T-helper 2 cell (primary cell): ENCODE data around the gene PRAMEF20.
A peak's percentile ranks its signal among the peaks of the same experiment; 100 is the strongest.
"Not testable (repeated sequence)": the region's sequence is repeated elsewhere in the genome, so short reads cannot be mapped to it uniquely, and the experiment has no call there.

Experiments
- DNase-seq, 5 experiments: peaks; one replicate each; pipeline versions ENCODE4 v3.0.0 to v3.0.0-alpha.2; 2012 to 2022
- total RNA-seq, 2 donors: gene quantifications; one replicate each; lab custom pipeline; 2026; lab: John Stamatoyannopoulos, UW

Gene PRAMEF20
- 0 reads per million in 2 donors for total RNA-seq

DNA sequence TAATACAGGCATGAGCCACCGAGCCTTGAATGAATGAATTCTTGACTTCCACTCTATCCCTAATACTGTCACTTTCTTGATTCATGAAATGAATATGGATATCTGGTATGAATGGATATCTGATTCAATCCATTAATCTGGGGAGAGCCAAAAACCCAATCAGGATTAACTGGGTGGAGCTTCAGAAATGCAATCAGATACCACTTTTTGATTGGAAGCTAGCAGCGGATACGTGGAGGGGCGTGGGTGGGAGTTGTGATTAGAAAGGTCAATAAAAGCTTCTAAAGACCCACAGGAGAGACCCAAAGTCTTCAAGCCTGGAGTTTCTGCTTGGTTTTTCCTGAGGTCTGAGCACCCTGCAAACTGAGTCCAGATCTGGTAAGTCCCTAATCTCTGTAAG lies at the start of gene PRAMEF20:
TSS of gene PRAMEF20 (plus strand) at position 301 of the 400 bp plus-strand sequence. CDS start 5,905 bp downstream, outside the sequence.
- not testable (repeated sequence) for DNase-seq

DNA sequence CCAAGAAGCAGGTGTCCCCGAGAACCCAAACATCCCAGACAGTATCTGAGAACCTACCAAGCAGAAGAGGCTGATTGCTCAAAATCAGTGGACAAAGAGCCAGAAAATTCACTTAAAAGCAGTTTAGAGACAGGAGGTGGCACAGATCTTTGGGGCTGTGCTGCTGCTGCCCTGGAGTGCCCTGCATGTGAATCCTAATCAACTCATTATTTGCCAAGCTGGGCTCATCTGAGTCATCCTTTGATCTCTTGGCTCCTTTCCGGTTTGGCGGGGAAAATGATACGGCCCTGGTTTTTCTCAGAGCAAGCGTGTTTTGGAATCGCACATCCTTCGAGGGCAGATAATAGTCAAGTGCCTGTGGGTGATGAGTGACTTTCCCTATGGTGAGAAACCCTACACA lies 47.9 kb upstream of the PRAMEF20 start:
- not testable (repeated sequence) for DNase-seq

DNA sequence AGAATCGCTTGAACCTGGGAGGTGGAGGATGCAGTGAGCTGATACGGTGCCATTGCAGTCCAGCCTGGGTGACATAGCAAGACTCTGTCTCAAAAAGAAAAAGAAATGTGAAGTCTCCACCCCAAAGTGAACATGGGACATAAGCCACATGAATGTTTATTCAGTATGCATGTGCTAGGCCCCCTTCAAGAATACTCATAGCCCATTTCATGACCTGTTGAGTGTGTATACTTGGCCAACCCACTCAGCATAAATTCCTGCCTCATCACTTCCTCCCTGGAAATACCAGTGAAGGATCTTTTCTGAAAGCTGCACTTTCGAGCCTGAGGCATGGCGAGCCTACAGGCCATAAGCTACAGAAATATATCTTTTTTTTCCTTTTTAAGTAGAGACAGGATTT lies 45.3 kb upstream of the PRAMEF20 start:
- not testable (repeated sequence) for DNase-seq

DNA sequence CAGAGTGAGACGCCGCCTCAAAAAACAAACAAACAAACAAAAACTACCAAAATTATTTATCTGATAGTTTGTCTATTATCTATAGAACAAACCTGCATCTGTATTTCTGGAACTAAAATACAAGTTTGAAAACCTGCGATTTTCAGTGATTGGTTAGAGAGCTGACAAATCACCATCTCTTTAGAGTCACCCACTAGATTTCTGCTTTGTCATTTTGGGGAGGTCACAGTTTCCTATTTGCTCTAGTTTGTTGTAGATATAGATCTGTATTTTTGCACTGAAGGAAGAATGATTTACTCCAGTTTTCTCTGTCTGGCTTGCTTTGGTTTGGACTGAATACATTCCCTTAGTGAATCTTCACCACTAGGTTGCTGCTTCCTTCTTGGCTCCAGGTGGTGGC lies 43.7 kb upstream of the PRAMEF20 start:
- not testable (repeated sequence) for DNase-seq

DNA sequence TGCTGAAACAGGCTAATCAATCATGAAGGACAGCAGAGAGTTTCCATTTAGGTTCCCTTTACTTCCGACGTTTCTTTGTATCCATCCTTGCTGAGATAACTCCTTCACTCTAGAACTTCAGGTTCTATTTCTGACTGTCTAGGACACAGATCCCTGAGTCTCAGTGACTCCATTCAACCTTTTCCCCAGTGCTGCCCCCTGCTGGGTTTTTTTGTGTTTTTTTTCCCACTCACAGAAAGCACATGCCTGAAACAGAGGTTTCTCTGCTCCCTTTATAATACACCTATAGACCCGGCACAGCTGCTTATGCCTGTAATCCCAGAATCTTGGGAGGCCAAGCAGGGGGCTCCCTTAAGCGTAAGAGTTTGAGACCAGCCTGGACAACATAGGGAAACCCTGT lies 41.7 kb upstream of the PRAMEF20 start:
- DNase-seq, result peak in 1 of 5 experiments; percentile 5

DNA sequence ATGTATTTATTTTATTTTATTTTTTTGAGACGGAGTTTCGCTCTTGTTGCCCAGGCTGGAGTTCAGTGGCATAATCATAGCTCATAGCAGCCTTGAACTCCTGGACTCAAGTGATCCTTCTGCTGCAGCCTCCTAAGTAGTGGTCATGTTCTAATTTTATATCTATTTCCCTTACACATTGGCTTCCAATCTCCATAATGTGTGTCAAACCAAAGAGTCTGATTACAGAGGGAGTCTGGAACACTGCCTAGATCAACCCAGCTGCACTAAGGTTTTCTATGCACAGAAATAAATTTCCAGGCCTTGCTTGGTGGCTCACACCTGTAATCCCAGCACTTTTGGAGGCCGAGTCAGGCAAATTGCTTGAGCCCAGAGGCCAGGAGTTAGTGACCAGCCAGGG lies 31.3 kb upstream of the PRAMEF20 start:
- not testable (repeated sequence) for DNase-seq

DNA sequence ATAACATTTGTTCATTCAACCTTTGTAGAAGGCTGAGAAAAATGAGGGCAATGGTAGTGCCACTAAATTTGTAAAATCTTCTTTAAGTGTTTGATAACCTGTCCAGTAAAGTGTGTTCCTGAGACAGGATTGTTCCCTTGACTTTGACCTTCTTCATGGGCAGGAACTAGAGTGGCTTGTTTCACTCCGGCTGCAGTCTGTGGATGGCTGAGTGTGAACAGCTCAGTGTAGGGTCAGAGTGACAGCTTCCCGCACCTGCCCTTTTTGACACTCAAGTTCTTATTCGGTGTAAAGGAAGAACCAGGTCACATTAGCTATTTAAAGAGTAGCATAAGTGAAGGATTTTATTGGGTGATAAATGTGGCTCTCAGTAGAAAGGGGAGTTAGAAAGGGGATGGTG lies 29.9 kb upstream of the PRAMEF20 start:
- DNase-seq, result not testable (repeated sequence)

DNA sequence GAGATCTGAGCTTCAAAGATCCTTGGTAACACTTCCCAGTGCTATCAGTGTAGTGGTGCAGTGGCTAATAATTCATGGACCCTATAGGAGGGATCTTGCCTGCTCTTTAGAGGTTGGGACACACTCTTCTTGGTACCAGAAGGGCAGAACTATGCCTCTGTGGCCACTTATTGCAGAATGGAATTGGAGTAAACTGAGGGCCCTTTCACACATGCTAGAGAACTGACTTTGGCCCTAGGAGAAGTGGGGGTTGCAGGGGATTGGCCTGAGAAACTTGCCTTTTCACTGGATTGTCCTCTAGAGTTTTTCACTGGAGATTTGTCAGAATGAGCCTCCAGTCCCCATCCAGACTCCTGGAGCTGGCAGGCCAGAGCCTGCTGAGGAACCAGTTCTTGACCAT lies 20.9 kb upstream of the PRAMEF20 start, which contains the start of gene PRAMEF17:
TSS of gene PRAMEF17 (plus strand) at position 301 of the 400 bp plus-strand sequence. CDS start at position 327, 26 bp downstream.
- not testable (repeated sequence) for DNase-seq

DNA sequence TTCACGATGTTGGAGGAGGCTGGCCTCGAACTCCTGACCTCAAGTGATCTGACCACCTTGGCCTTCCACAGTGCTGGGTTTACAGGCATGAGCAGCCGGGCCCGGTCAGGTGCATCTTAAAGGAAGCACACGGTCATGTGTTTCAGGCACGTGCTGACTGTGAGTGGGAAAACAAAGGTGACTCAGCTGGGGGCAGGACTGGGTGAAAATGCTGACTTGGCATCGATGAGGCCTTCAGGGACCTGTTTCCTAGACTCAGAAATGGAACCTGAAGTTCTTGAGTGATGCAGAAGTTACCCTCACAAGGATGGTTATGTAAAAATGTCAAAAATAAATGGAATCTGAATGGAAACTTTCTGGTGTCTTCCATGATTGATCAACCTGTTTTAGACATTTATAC lies 17.2 kb upstream of the PRAMEF20 start:
- DNase-seq, result not testable (repeated sequence)

DNA sequence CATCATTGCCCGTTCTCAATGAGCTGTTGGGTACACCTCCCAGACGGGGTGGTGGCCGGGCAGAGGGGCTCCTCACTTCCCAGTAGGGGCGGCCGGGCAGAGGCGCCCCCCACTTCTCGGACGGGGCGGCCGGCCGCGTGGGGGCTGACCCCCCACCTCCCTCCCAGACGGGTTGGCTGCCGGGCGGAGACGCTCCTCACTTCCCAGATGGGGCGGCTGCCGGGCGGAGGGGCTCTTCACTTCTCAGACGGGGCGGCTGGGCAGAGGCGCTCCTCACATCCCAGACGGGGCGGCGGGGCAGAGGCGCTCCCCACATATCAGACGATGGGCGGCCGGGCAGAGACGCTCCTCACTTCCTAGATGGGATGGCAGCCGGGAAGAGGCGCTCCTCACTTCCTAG lies 15.5 kb upstream of the PRAMEF20 start:
- not testable (repeated sequence) for DNase-seq

DNA sequence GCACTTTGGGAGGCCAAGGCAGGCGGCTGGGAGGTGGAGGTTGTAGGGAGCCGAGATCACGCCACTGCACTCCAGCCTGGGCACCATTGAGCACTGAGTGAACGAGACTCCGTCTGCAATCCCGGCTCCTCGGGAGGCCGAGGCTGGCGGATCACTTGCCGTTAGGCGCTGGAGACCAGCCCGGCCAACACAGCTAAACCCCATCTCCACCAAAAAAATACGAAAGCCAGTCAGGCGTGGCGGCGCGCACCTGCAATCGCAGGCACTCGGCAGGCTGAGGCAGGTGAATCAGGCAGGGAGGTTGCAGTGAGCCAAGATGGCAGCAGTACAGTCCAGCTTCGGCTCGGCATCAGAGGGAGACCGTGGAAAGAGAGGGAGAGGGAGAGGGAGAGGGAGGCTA lies 14.9 kb upstream of the PRAMEF20 start:
- not testable (repeated sequence) for DNase-seq

DNA sequence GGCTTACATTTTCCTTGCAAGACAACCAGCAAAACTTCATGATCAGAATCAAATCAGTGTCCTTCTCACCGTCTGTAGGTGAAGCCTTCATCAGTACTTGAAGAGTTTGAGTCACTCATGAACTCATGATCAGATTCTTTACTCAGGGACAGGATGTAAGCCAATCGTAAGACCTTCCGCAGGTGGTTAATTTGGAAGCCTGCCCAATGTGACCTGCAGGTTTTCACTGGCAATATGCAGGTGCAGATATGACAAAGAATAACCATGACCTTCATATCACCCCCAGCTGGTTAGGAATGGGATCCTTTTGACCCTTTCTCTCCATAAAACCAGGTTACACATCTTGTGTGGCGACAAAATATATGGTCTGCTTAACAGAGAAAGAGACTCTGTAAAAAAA lies 2.4 kb upstream of the PRAMEF20 start:
- no peak for DNase-seq

DNA sequence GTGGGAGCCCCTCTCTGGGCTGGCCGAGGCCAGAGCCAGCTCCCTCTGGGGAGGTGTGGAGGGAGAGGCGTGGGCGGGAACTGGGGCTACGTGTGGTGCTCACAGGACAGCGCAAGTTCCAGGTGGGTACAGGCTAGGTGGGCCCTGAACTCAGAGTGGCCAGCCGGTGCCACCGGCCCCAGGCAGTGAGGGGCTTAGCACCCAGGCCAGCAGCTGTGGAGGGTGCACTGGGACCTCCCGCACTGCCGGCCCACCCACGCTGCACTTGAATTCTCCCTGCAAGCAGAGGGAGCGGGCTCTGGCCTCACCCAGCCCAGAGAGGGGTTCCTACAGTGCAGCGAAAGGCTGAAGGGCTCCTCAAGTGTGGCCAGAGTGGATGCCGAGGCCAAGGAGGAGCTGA lies 20.2 kb downstream of the PRAMEF20 start:
- DNase-seq, result no peak

DNA sequence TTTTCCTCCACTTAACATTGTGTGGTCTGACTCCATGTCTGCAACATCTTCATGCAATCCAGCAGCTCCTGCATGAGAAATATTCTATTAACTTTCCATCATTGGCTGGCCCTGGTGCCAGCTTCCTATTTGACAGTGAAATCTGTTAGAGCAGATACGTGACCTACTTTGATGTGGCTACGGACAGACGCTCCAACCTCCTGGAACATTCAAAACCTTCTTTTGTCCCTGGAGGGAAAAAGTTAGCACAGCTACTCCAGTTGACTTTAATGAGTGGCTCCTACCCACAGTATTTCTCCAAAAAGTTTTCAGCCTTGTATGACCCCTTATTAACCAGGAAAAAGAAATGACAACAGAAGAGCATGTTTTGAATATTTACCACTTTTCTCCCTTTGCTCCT lies 22.0 kb downstream of the PRAMEF20 start:
- no peak for DNase-seq

DNA sequence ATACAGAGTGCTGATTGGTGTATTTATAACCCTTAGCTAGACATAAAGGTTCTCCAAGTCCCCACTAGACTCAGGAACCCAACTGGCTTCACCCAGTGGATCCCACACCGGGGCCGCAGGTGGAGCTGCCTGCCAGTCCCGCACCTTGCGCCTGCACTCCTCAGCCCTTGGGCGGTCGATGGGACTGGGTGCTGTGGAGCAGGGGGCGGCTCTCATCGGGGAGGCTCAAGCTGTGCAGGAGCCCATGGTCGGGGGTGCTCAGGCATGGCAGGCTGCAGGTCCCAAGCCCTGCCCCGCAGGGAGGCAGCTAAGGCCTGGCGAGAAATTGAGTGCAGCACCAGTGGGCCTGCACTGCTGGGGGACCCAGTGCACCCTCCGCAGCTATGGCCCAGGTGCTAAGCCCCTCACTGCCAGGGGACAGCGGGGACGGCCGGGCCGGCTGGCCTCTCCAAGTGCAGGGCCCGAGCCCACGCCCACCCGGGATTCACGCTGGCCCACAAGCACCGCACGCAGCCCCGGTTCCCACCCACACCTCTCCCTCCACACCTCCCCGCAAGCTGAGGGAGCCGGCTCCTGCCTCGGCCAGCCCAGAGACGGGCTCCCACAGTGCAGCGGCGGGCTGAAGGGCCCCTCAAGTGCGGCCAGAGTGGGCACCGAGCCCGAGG lies 23.6 kb downstream of the PRAMEF20 start:
- not testable (repeated sequence) for DNase-seq

DNA sequence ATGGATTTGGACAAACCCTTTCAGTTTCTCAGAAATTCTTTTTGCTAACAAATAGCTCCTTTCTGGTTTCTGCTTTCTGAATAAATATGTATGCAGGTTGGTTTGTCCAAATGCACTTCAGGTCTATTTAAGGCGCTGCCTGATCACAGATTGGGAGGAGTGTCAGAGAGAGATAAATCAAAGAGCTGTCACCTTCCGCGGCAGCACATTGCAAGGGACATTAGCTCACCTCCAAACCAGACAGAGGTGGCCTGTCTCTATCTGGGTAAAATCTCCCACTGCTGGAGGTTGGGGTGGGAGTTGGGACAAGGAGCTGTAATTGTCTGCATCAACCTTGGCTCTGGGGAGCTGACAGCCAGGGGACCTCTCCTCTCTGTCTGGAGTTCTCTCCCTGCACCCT lies 25.2 kb downstream of the PRAMEF20 start:
- no peak for DNase-seq

DNA sequence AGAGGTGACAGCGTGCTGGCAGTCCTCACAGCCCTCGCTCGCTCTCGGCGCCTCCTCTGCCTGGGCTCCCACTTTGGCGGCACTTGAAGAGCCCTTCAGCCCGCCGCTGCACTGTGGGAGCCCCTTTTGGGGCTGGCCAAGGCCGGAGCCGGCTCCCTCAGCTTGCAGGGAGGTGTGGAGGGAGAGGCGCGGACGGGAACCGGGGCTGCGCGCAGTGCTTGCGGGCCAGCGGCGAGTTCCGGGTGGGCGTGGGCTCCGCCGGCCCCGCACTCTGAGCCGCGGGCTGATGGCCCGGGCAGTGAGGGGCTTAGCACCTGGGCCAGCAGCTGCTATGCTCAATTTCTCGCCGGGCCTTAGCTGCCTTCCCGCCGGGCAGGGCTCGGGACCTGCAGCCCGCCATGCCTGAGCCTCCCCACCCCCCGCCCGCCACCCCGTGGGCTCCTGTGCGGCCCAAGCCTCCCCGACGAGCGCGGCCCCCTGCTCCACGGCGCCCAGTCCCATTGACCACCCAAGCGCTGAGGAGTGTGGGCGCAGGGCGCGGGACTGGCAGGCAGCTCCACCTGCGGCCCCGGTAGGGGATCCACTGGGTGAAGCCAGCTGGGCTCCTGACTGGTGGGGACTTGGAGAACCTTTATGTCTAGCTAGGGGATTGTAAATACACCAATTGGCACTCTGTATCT lies 29.0 kb downstream of the PRAMEF20 start:
- not testable (repeated sequence) for DNase-seq

DNA sequence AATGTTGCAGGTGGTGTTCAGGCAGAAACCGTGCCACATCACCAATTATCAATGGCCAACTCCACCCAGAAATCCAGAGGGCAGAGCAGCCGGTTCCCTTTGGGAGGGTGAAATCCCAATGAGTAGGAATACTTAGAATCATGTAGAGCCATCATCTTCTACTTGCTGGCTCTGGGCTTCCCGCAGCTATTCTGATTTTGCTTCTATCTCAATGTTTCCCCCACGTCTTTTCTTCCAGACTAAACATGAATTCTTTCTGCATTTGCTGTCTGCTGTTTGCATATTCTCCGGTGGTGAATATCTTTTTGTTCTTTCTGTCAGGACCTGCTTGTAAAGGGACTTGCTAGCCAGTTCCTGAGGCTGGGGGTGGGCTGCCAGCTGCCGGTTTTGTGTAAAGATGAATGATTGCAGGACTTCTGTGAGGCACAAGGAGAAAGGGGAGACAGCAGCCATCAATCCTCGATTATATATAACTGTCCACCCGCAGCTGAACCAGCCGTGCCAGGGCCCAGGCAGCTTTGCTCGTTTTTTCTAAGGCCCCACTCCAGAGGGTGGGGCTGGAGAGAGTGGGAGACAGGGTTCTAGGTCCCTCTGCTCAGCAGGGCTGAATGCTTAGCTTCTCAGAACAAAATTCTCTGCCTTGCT lies 33.2 kb downstream of the PRAMEF20 start:
- DNase-seq, result no peak

DNA sequence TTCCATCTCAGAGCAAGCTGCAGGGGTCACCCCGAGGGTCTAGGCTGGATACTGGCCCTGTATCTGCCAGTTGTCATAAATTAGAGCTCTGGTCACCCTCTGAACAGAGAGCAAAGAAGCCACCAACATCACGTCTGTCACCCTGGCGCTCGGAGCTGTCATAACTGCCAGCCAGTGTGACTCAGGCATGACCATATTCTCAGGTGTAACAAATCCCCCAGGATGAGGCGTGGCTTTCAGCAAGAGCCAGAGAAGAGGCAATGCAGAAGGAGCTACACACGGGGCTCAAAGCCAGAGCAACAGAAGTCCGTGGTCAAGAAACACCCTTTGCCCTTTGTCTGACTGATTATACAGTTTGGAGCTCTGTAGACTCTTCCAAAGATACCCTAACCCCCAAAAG lies 40.0 kb downstream of the PRAMEF20 start:
- no peak for DNase-seq

DNA sequence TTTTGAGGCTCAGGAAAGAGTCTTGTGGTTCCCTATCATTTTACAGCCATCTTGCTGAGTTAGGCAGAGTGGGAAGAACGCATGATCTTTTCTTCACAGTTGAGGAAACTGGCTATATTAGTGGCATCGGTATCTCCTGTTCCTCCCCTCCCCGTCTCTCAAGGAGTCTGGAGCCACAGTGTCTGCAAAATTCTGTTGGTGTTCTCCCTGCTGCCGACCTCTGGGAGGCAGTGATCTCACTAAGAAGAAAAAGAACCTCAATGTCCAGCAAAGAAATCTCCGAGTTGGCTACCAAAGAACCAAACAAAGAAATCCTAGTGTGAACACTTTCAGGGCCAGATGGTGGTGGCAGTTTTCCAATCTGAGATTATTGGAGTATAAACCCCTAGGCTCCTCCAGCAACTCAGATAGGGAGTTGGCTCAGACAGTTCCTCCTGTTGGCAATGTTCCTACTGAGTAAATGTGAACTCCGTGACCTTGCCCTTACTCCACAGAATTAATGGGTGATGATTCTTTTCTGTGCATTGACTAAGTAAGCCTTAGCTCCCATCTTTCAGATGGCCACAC lies 41.2 kb downstream of the PRAMEF20 start:
- DNase-seq, result no peak

DNA sequence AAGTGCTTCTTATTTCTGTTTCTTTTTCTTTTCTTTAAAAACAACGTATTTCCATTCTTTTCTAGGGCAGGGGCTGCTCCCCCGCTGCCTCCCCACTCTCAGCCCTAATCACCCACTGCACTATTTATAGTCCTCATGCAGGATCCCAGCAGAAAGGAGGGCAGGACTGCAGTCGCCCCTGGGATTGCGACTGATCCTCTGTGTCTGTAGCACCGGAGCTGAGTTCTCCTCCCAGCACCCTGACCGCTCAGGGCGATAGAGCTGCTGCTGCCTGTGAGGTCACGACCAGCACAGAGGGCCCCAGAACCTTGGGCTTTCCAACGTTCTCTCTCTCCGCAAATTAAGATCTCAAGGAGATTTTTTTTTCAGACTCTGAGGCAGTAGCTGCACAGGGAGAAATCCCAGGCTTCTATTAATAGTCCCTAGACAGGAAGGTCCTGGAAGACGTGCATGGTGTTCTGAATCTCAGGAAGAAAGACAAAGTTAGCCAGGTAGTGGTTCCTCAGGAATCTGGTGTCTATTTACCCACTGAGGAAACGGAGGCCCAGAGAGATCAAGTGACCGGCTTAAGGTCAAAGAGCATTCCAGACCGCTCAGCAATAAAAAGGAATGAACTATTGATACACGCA lies 46.8 kb downstream of the PRAMEF20 start:
- DNase-seq, result no peak

DNA sequence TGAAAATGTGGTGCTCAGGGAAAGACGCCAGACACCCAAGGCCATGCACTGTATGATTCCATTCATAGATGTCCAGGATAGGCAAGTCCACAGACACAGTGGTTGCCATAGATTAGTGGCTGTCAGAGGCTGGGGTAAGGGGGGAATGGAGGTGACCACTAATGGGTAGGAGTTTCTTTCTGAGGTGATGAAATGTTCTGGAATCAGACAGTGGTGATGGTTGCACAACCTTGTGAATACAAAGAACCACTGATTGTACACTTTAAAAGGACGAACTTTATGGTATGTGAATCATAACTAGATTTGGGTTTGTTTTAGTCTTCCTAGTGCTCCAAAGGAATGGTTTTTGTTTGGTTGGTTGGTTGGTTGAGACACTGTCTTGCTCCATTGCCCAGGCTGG lies 51.7 kb downstream of the PRAMEF20 start:
- DNase-seq, result no peak

DNA sequence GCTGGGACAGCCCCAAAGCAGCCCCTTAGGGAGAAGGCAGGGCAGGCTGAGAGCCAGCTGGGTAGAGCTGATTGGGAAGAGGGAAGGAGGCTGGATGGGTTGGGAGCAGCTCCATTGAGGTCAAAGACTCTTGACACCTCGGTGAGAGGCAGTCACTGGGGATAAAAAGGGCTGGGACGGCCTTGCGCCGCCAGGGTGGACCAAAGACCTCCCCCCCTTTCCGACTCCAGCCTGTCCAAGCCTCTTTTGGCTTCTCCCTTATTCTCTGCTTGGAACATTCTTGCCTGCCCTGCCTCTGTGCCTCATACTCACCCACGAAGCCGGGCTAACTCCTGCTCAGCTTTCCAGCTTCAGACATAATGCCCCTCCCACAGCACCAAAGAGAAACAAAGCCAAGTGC lies 52.4 kb downstream of the PRAMEF20 start:
- DNase-seq, result no peak
